Measurements from ENCODE around the gene FCHO1.

Gene FCHO1

DNA sequence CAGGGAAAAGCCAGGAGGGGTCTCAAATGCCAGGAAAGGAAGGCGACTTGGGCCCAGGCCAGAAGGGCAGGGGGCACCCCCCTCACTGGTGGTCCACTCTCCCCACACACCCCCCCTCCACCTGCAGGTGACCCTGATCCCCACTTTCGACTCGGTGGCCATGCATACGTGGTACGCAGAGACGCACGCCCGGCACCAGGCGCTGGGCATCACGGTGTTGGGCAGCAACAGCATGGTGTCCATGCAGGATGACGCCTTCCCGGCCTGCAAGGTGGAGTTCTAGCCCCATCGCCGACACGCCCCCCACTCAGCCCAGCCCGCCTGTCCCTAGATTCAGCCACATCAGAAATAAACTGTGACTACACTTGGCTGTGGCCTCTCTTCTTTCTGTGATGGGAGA is 17.1 kb upstream of the FCHO1 start:
- no peak for DNase-seq

DNA sequence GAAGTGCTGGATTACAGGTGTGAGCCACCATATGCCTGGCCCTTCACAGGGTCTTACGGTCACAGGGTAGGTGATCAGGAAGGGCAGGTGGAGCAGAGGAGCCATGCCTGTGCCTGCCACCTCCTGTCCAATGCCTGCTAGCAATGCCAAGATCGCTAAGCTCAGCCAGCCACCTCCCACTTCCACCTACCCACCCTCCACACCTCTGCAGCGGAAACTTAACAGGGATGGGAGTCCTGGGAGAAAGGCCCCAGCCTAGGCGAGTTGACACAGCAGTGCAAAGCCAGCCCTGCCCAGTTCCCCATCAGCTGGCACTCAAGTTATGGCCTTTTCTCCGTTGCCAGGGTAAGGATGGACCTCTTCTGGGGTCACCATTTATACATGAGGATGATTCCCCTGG is 15.9 kb upstream of the FCHO1 start:
- no peak for DNase-seq

DNA sequence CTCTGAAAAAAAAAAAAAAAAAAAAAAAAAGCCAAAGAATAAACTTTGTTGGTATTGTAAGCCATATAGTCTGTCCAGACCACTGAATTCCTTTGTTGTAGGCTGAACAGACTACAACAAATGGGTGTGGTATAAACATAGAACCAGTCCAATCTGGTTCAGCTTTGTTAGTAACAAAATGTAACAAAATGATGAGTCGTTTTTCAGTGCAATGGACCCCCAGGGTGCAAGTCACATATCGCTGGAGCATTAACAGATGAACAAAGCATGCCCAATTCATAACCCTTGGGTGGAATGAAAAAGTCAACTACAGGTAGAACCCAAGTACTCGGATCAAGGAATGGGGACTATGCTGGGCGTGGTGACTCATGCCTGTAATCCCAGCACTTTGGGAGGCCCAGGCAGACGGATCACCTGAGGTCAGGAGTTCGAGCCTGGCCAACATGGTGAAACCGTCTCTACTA is 13.6 kb upstream of the FCHO1 start:
- DNase-seq, result no peak

DNA sequence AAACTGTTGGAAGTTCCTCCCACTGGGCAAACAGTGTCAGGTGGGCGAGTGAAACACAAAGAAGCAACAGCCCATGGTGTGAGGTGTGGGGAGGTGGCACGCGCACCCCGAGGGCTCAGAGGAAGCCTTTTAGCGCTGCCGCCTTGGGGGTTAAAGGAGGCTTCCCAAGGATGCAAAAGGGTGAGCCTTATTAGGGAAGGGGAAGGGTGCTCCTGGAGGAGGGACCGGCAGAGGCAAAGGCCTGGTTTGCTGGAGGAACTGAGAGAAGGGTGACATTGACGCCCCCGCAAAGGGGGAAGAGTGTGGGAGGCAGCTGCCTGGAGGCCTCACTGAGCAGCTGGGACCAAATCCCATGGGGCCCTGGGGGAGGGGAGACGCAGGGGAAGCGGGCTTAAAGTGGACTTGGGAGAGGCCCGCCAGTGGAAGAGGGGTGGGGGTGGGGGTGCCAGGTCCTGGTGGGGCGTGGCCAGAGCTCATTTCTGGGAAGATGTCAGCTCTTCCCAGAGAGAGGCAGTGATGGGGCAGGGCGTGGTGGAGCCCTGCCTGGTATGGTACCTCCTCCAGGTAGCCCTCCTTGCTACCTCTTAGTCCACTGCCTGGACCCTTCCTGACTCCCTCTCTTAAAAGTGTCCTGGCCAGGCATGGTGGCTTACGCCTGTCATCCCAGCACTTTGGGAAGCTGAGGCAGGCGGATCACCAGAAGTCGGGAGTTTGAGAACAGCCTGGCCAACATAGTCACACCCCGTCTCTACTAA is 12.0 kb upstream of the FCHO1 start:
- no peak for DNase-seq

DNA sequence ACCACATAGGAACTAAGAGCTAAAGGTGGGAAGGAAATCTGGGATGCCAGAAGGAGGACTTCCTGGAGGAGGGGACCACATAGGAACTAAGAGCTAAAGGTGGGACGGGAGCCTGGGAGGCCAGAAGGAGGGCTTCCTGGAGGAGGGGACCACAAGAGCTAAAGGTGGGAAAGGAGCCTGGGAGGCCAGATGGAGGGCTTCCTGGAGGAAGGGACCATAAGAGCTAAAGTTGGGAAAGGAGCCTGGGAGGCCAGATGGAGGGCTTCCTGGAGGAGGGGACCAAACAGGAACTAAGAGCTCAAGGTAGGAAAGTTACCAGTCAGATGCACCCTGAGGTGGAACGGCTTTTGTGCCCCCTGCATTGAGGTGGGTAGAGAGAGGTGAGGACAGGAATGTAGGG is 9.8 kb upstream of the FCHO1 start:
- DNase-seq, result no peak

DNA sequence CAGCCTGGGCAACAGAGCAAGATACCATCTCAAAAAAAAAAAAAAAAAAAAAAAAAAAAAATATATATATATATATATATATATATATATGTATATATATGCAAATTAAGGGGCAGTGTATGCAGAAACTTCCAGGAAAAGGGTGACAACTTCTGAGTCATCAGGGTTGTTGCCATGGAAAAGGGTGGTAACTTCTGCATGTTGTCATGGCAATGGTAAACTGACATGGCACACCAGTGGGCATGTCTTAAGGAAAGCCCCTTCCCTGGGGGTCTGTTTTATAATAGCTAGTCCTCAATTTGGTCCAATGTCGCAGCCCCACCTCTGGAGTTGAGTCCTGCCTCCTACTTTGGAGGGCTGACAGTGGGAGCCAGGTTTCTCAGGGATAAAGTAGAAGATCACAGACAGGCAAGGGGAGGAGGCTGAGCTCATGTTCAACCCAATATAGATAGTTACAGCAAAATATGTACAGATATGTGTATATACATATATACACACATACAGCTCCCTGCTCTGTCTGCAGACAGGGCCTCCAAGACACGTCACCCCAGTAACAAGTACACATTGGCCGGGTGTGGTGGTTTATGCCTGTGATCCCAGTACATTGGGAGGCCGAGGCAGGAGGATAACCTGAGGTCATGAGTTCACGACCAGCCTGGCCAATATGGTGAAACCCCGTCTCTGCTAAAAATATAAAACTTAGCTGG is 7.2 kb upstream of the FCHO1 start:
- DNase-seq, result no peak

DNA sequence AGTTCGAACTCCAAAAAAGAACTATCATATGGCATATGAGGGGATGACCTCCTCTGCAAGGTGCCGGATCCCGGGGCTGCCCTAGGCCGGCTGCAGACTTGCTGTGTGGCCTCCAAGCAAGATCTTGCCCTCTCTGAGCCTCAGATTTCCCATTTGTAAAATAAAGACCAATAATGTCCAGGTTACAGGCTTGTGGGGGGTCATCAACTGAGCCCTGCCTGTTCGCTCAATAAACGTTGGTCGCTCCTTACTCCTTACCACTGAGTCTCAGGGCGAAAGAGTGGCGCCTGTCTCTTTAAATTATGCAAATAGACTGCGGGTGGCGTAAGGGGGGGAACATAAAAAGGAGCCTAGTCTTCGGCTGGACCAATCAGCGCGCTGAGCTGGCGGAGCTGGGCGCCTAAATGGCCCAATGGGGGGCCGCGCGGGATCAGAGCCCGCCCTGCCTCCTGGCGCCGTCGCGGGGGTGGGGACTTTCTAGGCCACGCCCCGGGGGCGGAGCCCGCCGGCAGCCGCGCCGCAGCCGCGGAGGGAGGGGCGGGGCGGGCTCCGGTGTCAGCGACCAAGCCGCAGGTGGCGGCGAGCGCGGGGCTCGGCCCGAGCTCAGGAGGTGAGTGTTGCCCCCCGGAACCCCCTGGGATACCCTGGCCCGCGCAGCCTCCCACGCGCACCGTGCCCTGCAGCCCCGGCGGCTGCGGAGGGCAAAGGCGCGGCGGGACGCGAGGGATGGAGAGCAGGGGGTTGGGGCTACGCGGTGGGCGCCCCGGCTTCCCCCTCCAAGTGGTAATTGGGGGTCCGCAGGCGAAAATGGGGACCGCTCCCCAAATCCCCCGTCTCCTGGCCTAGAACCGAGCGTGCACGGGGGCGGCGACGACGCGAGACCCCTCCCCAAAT is 3.8 kb upstream of the FCHO1 start:
- DNase-seq, result peak; percentile 93 to 97

DNA sequence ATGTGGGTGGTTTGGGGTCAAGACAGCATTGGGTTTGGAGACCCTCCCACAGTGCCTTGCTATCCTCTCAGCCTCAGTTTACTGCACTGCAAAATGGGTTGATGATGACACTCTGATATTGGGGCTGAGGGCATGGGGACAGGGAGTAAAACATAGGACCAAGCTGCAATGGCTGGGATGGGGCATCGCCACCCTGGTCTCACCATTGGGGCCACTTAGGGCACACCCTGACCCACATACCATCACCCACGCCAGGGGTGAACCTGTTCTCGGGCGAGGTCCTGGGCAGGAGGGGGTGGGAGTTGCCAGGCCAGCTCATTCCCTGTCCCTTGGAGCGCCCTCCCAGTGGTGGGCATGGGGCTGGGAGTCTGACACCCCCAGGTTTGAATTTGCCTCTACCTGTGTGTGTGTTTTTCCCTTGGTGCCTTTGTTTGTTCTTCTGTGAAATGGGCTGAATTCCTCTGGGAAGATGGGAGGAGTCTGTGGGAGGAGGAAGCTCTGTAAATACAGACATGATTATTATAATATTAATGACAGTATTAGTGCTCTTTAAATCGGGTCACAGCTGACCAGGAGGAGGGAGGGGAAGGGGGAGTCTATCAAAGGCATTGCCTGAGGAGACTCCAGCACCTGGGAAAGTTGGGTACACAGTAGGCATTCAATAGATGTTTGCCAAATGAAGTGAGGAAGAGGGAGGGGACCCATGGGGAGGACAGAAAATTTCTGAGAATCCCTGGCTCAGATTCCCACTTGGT is 2.2 kb upstream of the FCHO1 start:
- DNase-seq, result no peak

DNA sequence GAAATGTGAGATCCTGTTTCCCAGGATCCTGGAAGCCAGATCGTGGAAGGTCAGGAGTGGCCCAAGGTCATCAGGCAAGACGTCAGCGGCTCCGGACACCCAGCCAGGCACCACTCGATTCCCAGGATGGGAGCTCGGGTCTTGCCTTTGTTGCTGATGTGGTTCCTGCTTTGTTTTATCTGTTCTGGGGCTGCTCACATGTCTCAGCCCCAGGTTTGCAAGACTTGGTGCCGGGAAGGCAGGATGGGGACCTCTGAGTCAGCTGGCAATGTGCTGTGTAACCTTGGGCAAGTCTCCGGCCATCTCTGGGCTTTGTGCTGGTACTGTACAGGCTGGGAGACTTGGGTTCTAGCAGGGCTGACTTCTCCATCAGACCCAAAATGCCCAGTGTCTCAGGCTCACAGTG is 1.4 kb upstream of the FCHO1 start:
- DNase-seq, result peak in 1 of 2 donors; percentile 15

DNA sequence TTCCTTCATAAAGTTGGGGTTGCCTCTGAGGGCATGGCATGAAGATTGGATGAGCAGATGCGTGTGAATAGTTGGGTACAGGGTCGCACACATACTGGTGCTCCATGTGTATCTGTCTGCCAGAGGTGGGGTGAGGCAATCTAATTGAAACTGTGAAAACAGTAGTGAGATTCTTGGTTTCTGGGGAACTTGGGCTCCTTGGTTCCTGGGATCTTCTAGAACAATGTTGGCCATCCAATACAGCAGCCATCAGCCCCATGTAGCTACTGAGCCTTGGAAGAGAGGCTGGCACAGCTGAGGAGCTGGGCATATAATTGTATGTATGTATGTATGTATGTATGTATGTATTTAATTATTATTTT is 616 bp downstream of the FCHO1 start:
- DNase-seq, result no peak

DNA sequence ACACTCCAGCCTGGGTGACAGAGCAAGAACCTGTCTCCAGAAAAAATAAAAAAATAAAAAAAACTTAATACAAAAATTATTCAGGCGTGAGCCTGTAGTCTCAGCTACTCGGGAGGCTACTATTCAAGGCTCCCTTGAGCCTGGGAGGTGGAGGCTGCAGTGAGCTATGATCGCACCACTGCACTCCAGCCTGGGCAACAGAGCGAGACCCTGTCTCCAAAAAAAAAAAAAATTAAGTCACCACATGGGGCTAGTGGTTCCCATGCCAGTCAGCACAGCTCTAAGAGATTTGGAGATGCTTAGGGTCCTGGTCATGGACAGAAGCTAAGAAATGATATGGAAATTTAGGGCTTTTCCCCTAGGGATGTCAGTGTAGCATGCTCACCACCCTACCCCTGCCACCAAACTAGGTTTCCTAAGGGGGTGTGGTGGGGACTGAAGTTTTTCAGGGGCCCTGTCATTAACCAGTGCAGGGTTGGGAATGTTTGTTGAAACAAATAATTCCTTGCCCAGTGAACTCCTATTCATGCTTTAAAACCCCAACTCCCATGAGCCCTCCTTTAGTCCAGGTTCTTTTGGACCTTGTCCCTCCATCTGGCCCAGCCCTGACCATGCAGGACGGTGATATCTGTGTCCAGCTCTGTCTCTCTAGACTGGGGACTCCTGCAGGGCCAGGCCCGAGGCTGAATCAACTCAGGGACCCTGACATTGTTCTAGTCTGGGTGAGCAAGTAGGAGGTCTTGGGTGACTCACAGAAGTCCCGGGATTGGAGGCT is 1.8 kb downstream of the FCHO1 start:
- no peak for DNase-seq

DNA sequence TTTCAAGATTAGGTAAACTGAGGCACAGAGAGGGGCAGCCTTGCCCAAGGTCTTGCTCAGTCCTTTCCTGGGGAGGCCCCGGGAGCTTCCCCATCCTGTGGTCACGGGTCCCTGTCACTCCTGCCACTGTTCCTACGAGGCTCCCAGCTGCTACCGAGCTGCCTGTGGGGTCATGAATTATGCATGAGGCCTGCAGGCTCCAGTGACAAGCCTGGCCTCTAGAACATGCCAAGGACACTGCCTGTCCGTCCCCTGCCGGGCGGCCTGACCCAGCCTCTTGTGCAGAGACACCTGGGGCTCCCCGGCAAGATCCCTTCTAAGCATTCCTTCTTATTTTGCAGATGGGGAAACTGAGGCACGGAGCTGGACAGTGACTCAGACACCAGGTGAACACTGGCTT is 2.7 kb downstream of the FCHO1 start:
- peak; percentile 66 to 84 for DNase-seq

DNA sequence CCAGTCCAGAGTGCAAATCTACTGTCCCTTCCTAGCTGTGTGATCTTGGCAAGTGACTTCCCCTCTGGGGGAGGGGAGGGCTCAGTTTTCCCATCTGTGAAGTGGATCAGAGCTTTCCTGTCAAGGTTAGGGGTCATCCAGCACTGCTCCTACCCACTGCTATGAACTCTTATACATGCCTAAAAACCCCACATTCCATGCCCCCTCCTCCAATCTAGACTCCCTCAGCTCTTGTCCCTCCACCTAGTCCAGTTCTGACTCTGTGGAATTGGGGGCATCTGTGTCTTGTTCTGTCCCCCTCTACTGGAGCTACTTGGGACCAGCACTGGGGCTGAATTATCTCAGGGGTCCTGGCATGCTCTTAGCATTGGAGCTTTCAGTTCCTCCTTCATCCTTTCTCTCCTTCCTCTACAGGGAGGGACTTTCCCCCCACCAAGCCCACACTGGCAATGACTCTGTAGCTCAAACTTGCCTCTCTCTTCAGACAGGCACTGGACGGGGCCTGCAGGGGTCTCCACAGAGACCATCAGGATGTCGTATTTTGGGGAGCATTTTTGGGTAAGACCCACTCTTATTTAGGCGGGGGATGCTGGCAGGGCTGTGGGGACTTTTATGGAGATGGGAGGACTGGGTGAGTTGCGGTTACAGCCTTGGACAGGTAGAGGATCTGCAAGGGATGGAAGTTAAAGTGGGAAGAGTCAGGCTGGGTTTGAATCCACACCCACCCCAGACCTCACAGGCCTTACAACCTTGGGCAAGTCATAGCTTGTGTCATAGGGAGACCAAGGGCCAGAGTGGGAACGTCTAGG is 3.6 kb downstream of the FCHO1 start:
- DNase-seq, result no peak

DNA sequence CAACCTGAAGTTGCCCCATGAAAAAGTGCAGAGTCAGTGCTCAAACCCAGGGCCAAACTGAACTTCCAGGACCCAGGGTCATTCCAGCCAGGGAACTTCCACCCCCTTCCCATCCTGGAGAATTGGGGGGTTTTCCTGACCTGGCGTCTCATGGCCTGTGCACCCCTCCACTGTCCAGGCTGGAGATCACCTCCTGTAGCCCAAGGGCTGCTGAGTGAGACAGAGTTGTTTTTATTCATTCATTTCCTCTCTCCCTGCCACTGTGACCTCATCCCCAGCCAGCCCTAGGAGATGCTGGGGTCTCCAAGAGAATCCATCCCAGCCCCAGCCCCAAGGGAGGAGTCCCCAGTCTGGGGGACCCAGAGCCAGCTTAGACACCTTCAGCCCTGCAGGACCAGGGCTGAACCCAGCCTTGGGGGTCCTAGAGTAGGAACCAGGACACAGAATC is 4.2 kb downstream of the FCHO1 start:
- no peak for DNase-seq

DNA sequence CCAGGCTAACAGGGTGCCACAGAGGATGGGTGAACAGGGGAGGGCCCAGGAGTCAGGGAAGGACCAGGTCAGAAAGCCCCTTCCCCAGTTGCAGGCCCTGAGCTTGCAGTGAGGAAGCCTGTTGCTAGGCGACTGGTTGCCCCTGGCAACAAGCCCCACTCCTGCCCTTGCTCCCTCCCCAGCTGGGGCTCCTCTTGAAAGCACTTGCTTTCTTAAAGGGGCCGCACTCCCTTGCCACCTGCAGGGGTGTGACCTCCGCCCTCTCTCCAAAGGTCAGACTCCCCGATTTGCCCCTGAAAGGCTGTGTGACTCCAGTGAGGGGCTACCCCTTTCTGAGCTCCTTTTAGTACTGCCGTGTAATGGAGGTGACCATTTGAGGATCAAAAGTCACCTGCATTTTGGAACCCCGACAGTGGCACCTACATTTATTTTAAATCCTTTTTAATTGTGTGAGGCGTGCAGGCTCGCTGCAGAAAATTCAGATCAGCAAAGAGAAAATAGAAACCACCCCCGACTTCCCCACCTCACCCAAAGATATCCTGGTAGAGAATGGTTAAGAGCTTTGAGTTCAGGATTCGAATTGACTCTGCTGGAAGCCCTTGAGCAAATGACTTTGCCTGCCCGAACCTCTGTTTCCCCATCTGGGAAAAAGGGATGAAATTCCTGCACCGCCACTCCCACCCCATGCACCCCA is 4.8 kb downstream of the FCHO1 start:
- DNase-seq, result peak; percentile 80 to 84

DNA sequence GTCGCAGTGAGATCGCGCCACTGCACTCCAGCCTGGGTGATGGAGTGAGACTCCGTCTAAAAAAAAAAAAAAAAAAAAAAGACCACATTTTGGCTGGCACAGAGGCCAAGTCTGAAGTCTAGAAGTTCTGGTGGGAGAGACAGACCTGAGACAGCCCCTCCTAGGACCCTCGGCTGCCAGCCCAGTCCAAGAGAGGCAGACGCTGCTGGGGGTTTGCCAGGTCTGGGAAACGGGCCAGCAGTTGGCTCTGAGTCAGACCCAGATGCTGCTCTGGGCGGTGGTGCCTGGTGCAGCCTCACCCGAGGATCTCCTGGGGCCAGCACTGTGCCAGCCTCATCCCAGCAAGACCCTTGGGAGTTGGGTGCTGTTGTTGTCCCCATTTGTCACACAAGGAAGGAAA is 5.8 kb downstream of the FCHO1 start:
- peak; percentile 86 to 96 for DNase-seq

DNA sequence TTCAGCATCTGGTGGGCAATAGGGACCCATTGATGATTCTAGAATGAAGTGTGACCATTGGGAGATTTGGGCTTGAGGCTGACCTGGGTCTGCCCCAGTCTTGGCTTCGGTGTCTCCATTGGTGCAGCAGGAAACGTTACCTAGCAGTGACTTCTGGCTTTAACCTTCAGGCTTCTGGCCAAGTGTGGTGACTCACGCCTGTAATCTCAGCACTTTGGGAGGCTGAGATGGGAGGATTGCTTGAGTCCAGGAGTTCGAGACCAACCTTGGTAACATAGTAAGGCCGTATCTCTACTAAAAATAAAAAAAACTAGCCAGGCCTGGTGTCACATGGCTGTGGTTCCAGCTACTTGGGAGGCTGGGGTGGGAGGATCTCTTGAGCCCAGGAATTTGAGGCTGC is 7.2 kb downstream of the FCHO1 start:
- no peak for DNase-seq

DNA sequence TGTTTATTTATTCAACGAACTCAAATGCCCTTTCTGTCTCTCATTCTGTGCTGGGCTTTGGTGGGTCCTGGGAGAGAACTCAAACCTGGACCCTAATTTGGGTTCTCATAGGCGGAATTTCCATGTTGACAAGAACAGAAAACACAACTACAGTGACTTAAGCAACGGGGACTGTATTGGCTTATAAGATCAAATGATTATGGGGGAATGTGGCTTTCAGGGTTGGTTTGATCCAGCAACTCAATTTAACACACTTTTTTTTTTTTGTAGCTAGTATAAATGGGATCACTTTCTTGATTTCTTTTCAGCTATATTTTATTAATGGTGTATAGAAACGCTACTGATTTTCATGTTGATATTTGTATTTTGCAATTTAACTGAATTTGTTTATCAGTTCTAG is 9.9 kb downstream of the FCHO1 start:
- no peak for DNase-seq

DNA sequence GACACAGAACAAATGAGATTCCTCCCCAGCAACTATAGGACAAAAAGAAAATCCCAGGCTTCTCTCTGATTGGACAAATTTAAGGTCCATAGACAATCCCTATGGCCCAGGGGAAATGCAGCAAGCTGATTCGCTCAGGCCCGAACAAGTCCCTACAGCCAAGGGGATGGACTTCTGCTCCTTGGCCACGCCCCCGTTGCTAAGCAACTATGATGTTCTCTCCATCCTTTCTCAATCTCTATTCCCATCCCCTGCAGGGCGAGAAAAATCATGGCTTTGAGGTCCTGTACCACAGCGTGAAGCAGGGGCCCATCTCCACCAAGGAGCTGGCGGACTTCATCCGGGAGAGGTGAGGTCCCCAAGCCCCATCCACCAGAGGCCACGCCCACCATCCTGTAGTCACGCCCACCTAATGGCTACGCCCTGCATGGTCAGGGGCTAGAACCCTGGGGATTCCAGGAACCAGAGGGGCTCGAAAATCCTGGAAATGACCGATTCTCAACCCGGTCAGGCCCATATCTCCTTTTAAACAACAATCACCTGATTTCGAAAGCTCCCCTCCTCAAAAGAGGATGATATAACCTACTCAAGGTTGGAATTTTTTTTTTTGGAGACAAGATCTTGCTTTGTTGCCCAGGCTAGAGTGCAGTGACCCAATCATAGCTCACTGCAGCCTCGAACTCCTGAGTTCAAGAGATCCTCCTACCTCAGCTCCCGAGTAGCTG is 11.4 kb downstream of the FCHO1 start:
- DNase-seq, result peak in 1 of 2 donors; percentile 34

DNA sequence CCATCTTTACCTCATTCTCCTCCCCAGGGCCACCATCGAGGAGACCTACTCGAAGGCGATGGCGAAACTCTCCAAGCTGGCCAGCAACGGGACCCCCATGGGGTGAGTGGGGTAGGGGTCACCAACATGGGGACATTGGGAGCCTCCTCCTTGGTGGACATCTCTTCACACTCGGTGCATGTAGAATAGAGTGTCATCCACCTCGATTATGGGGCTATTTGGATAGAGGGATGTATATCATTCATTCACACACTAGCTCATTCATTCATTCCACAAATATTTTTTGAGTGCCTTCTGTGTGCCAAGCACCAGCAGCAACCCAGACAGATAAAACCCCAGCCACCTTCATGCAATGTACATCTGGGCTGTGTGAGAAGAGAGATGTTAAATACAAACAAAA is 13.1 kb downstream of the FCHO1 start:
- no peak for DNase-seq

All from hippocampal formation (tissue), 2 donors.